ENCODE results near the gene DMAC2L. TPM values are rescaled to one million over a fixed set of nuclear protein-coding genes. Genes with fewer than 3 reads are reported as not detected.

Gene DMAC2L
- total and polyA plus RNA-seq, 4 donors, result 6.4 to 36.4 (median 20.7) TPM

DNA sequence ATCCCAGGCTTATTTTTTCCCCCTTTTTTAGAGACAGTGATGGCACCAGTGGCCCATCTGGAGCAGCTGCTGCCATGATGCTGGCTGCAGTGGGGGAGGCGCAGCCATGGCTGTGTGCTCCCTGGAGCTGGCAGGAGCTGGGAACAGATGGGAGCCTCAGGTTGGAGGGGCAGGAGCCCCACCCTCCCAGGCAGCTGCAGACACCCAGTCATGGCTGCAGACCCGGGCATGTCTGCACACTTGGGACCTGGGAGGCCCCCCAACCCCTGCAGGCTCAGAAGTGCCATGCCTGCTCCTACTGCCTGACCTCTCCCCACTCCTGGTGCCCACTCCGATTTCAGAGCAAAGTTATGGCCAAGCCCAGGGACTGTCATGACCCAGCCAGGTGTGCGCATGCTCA, 59.4 kb downstream of the DMAC2L start:
- no peaks in the 10 kb centered on the region for H3K27me3 ChIP-seq (ENCODE audit: control insufficient read depth, insufficient read depth, low read length)
- H3K36me3 ChIP-seq (ENCODE audit: control insufficient read depth, insufficient read depth, low read length), result no peaks in the 10 kb centered on the region
- no peak overlapping the region for H3K4me3 ChIP-seq (ENCODE audit: low read depth, low read length)
- no peaks in the 10 kb centered on the region for H3K4me1 ChIP-seq (ENCODE audit: control insufficient read depth, insufficient read depth, low read length)
- H3K27ac ChIP-seq (ENCODE audit: low read depth, low read length), result no peak overlapping the region
- 80% methylated on average over 4 of the region's 4 CpGs for WGBS (ENCODE audit: insufficient coverage)
- no peaks in the 10 kb centered on the region for H3K9me3 ChIP-seq (ENCODE audit: control insufficient read depth, insufficient read depth, low read length)
- DNase-seq (ENCODE audit: low read depth in 4 of 6, low spot score in 6 of 6), result no peak

DNA sequence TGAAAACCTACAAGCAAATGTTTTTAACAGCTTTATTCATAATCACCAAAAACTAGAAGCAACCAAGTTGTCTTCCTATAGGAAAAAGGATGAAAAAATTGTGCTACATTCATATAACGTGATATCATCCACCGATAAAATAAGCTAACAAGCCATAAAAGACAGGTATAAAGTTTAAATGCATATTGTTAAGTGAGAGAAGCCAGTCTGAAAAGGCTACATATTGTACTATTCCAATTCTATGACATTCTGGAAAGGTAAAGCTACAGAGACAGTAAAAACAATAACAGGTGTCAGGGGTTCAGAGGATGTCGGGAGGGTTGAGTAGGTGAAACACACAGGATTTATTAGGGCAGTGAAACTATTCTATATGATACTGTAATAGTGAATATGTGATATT, 61.8 kb downstream of the DMAC2L start:
- 100% methylated on average over 1 of the region's 3 CpGs for WGBS (ENCODE audit: insufficient coverage)
- no peaks in the 10 kb centered on the region for H3K27me3 ChIP-seq (ENCODE audit: control insufficient read depth, insufficient read depth, low read length)
- no peak overlapping the region for H3K27ac ChIP-seq (ENCODE audit: low read depth, low read length)
- no peaks in the 10 kb centered on the region for H3K36me3 ChIP-seq (ENCODE audit: control insufficient read depth, insufficient read depth, low read length)
- no peak overlapping the region for H3K4me3 ChIP-seq (ENCODE audit: low read depth, low read length)
- H3K9me3 ChIP-seq (ENCODE audit: control insufficient read depth, insufficient read depth, low read length), result no peaks in the 10 kb centered on the region
- no peak for DNase-seq (ENCODE audit: low read depth in 4 of 6, low spot score in 6 of 6)
- H3K4me1 ChIP-seq (ENCODE audit: control insufficient read depth, insufficient read depth, low read length), result no peaks in the 10 kb centered on the region

DNA sequence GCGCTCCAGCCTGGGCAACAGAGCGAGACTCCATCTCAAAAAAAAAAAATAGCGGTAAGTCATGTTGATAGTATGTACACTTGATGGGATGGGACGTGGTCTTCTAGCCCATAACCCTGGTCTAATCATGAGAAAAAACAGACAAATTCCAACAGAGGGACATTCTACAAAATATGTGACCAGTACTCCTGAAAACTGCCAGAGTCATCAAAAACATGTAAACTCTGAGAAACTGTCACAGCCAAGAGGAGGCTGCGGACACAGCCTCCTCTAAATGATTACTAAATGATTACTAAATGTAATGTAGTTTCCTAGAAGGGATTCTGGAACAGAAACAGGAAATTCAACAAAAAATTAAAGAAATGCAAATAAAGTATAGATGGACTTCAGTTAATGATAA, 63.6 kb downstream of the DMAC2L start:
- no peak overlapping the region for H3K27ac ChIP-seq (ENCODE audit: low read depth, low read length)
- H3K4me3 ChIP-seq (ENCODE audit: low read depth, low read length), result no peak overlapping the region
- WGBS (ENCODE audit: insufficient coverage), result 100% methylated on average over 1 of the region's 5 CpGs
- no peak for DNase-seq (ENCODE audit: low read depth in 4 of 6, low spot score in 6 of 6)
- H3K4me1 ChIP-seq (ENCODE audit: control insufficient read depth, insufficient read depth, low read length), result no peaks in the 10 kb centered on the region
- H3K36me3 ChIP-seq (ENCODE audit: control insufficient read depth, insufficient read depth, low read length), result no peaks in the 10 kb centered on the region
- H3K9me3 ChIP-seq (ENCODE audit: control insufficient read depth, insufficient read depth, low read length), result no peaks in the 10 kb centered on the region
- no peaks in the 10 kb centered on the region for H3K27me3 ChIP-seq (ENCODE audit: control insufficient read depth, insufficient read depth, low read length)

Small RNA genes lying within 50 kb of the gene (small RNA-seq; reads per million reads assigned to genes)
- 0.08 reads per million for gene MIR4504 (ENCODE audit: low replicate concordance)

Other genes starting within 250 kb of the DMAC2L start
- gene VCPKMT, start 195.8 kb upstream of the DMAC2L start, total RNA-seq, result 10 to 100 TPM in 1 of 2 donors, 1 to 10 TPM in 1; 9.4 to 10.0 TPM
- 10 to 100 TPM; 16.4 to 18.0 TPM for gene VCPKMT, start 195.8 kb upstream of the DMAC2L start, polyA plus RNA-seq (ENCODE audit: insufficient read length in 2 of 2)
- gene SOS2, start 80.7 kb upstream of the DMAC2L start, total RNA-seq, result 10 to 100 TPM; 36.3 to 60.2 TPM
- 10 to 100 TPM; 29.6 to 38.6 TPM for gene SOS2, start 80.7 kb upstream of the DMAC2L start, polyA plus RNA-seq (ENCODE audit: insufficient read length in 2 of 2)
- 10 to 100 TPM in 1 of 2 donors, 1 to 10 TPM in 1; 7.9 to 11.8 TPM for gene L2HGDH, start 95 bp upstream of the DMAC2L start, total RNA-seq
- gene L2HGDH, start 95 bp upstream of the DMAC2L start, polyA plus RNA-seq (ENCODE audit: insufficient read length in 2 of 2), result 1 to 10 TPM; 7.9 to 8.2 TPM
- 10 to 100 TPM; 15.3 to 16.9 TPM for gene CDKL1, start 84.6 kb downstream of the DMAC2L start, total RNA-seq
- gene CDKL1, start 84.6 kb downstream of the DMAC2L start, polyA plus RNA-seq (ENCODE audit: insufficient read length in 2 of 2), result 10 to 100 TPM; 13.2 to 14.9 TPM
- gene MAP4K5, start 220.2 kb downstream of the DMAC2L start, total RNA-seq, result 10 to 100 TPM; 57.6 to 91.3 TPM
- gene MAP4K5, start 220.2 kb downstream of the DMAC2L start, polyA plus RNA-seq (ENCODE audit: insufficient read length in 2 of 2), result 10 to 100 TPM; 55.5 to 75.8 TPM
- 10 to 100 TPM; 24.7 to 93.4 TPM for gene ATL1, start 247.8 kb downstream of the DMAC2L start, total RNA-seq
- gene ATL1, start 247.8 kb downstream of the DMAC2L start, polyA plus RNA-seq (ENCODE audit: insufficient read length in 2 of 2), result 10 to 100 TPM; 65.5 to 95.9 TPM